Astrocyte of the spinal cord (primary cell): Measurements from ENCODE around the gene KLHDC1.
A peak's percentile ranks its signal among the peaks of the same experiment; 100 is the strongest.

Experiments used
- DNase-seq: peaks from one replicate; pipeline ENCODE4 v3.0.0; 2011; ENCODE audit warnings: low read depth, low spot score
- H3K4me3 ChIP-seq: 2 replicates; pipeline ENCODE4 v1.5.1; 2011; ENCODE audit warnings: low read depth, mild to moderate bottlenecking, low read length, moderate library complexity
- CTCF ChIP-seq: IDR thresholded peaks from 2 replicates; pipeline ENCODE4 v1.5.1; 2012; ENCODE audit warnings: low read depth, mild to moderate bottlenecking, low read length, inconsistent platforms
- in situ Hi-C: cut with HindIII; loops from 2 replicates; pipeline ENCODE4 v1.10.0; 2017; ENCODE audit warnings: low sequenced_read_pairs

The KLHDC1 gene

DNA sequence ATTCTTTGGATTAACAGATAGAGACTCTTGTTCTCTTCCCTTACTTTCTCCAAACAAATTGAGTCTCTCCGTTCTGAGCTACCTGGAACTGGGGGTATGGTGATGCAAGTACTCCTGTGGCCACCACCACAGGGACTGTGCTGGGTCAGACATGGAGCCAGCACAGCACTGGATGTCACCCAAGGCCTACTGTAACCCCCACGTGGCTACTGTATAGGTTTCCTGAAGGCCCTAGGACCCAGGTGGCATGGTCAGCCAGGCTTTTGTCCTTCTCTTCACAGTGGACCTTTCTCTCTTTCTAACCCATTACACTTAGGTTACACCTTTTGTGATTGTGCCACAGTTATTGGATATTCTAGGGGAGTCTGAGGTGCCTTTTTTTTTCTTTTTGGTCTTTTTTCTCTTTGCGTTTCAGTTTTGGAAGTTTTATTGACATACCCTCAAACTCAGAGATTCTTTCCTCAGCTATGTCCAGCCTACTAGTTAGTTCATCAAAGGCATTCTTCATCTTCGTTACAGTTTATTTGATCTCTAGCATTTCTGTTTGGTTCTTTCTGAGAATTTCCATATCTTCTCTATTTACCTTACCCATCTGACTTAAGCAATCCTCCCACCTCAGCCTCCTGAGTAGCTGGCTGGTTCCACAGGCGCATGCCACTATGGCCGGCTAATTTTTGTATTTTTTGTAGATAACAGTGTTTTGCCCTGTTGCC, 69.1 kb downstream of the KLHDC1 start:
- TF ChIP-seq CTCF: no peak
- no peak for DNase-seq
- in situ Hi-C loops: no loop called here
- no peak overlapping the region for H3K4me3 ChIP-seq

- DNase-seq: no peak
- in situ Hi-C loops: no loop called here
- H3K4me3 ChIP-seq: peak overlapping the region; percentile 87
- no peak for TF ChIP-seq CTCF
These were observed 73.9 kb downstream of the KLHDC1 start for GRCh38 chr14:49766839-49767238.

GRCh38 chr14:49767270-49767570, 74.3 kb downstream of the KLHDC1 start:
- in situ Hi-C loops: no loop called here
- no peak for TF ChIP-seq CTCF
- peak overlapping the region; percentile 87 for H3K4me3 ChIP-seq
- DNase-seq: no peak

- in situ Hi-C loops: no loop called here
- peak within 1 kb of the TSS; percentile 87 for H3K4me3 ChIP-seq
- peak; percentile 8 for TF ChIP-seq CTCF
- peak; percentile 93 for DNase-seq
These were observed 74.8 kb downstream of the KLHDC1 start, which contains the start of gene KLHDC2 for GRCh38 chr14:49767571-49768300. TSS of gene KLHDC2 (plus strand) at chr14:49768153. CDS start at chr14:49768469, 316 bp downstream.

DNA sequence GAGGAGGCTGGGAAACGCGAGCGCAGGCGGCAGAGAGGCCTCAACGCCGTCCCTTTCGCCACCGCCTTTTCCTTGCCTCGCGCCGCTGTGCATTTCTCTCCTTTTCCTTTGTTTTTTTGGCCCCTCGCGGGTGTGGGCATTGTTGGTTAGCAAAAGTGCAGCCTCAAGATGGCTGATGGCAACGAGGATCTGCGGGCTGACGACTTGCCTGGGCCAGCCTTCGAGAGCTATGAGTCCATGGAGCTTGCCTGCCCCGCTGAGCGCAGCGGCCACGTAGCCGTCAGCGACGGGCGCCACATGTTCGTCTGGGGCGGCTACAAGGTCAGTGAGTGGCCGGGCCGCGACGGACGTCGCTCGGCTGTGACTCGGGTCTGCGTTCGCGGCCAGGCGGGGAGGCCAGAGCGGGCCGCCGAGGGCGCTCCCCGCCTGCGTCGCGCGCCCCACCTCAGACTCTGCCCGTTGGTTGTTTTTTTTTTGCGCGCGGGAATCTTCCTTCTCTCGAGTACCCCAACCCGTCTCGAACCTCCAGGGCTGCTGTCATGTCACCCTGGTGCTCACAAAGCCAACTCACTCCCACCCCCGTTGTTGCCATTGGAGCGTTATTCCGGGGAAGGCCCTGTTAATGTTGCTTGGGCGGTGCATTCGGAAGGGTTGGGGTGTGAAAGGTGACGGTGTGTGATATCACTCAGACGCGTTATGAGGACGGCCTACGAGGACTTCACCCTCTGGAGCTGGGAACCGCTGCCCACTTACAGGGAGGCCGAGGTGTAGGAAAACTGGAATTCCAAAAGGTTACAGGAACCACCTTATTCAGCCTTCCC, 75.6 kb downstream of the KLHDC1 start:
- in situ Hi-C loops: no loop called here
- DNase-seq: peak; percentile 54
- peak overlapping the region; percentile 87 for H3K4me3 ChIP-seq
- no peak for TF ChIP-seq CTCF

- DNase-seq: peak; percentile 60
- in situ Hi-C loops: no loop called here
- peak overlapping the region; percentile 87 for H3K4me3 ChIP-seq
- no peak for TF ChIP-seq CTCF
These were observed 76.3 kb downstream of the KLHDC1 start for GRCh38 chr14:49769171-49769570.
